WTC11 (cell line): ENCODE data around the gene PIK3C2G. TPM values are rescaled to one million over a fixed set of nuclear protein-coding genes. Genes with fewer than 3 reads are reported as not detected.

ENCODE experiments used
- ATAC-seq: fragments of 200-7000 bp; cut with Tn5 transposase; 2 replicates; pipeline ENCODE4 v1.10.0; 2021; ENCODE audit warnings: mild to moderate bottlenecking, moderate library complexity
- CTCF ChIA-PET: fragments of 300-600 bp; sonication (Branson Sonifier 250); formaldehyde crosslinking; loops from one replicate; lab custom pipeline; 2021; ENCODE audit warnings: antibody characterized with exemption; lab: Charles Lee
- POLR2A ChIA-PET: fragments of 350-600 bp; sonication (Branson Sonifier 250); formaldehyde crosslinking; loops from one replicate; lab custom pipeline; 2021; ENCODE audit warnings: antibody characterized with exemption; lab: Charles Lee
- DNase-seq: peaks from one replicate; pipeline ENCODE4 v3.0.0; 2021; ENCODE audit warnings: low spot score
- H3K27ac Mint-ChIP-seq: 2 replicates; pipeline ENCODE4 v1.8.0; 2021; ENCODE audit warnings: mixed read lengths
- H3K27me3 Mint-ChIP-seq: 2 replicates; pipeline ENCODE4 v1.8.0; 2021; ENCODE audit warnings: low read depth, mild to moderate bottlenecking, moderate library complexity, mixed read lengths
- H3K36me3 Mint-ChIP-seq: 2 replicates; pipeline ENCODE4 v1.8.0; 2021; ENCODE audit warnings: mixed read lengths
- H3K4me1 Mint-ChIP-seq: 2 replicates; pipeline ENCODE4 v1.8.0; 2022; ENCODE audit warnings: mixed read lengths
- H3K4me3 Mint-ChIP-seq: 2 replicates; pipeline ENCODE4 v1.8.0; 2021; ENCODE audit warnings: mild to moderate bottlenecking, moderate library complexity, mixed read lengths
- H3K9me3 Mint-ChIP-seq: 2 replicates; pipeline ENCODE4 v1.8.0; 2021; ENCODE audit warnings: mixed read lengths
- CBFB ChIP-seq: sonication (generic); formaldehyde crosslinking; IDR thresholded peaks from 2 replicates; pipeline ENCODE4 v1.8.1; 2022; ENCODE audit warnings: mild to moderate bottlenecking, low read depth, missing genetic modification reagents
- FOXP1 ChIP-seq: sonication (generic); formaldehyde crosslinking; IDR thresholded peaks from 2 replicates; pipeline ENCODE4 v1.8.0; 2022; ENCODE audit warnings: missing genetic modification reagents, mild to moderate bottlenecking, moderate library complexity, borderline replicate concordance
- GTF2I ChIP-seq: fragments of 250-450 bp; sonication (Bioruptor Pico); conservative IDR thresholded peaks from 2 replicates; pipeline ENCODE4 v1.4.0; 2021; ENCODE audit warnings: mild to moderate bottlenecking
- JAZF1 ChIP-seq: fragments of 250-450 bp; sonication (Bioruptor Pico); IDR thresholded peaks from 2 replicates; pipeline ENCODE4 v1.9.0; 2021; ENCODE audit warnings: moderate library complexity, mild to moderate bottlenecking, inconsistent platforms
- MXD4 ChIP-seq: fragments of 250-450 bp; sonication (Bioruptor Pico); IDR thresholded peaks from 2 replicates; pipeline ENCODE4 v1.8.0; 2021; ENCODE audit warnings: mild to moderate bottlenecking, moderate library complexity, borderline replicate concordance
- NFYB ChIP-seq: sonication (generic); formaldehyde crosslinking; conservative IDR thresholded peaks from 2 replicates; pipeline ENCODE4 v1.8.0; 2022; ENCODE audit warnings: low read depth, missing genetic modification reagents
- PRRX2 ChIP-seq: fragments of 250-450 bp; sonication (Bioruptor Pico); IDR thresholded peaks from 2 replicates; pipeline ENCODE4 v1.8.0; 2021; ENCODE audit warnings: mild to moderate bottlenecking
- SMAD3 ChIP-seq: sonication (generic); formaldehyde crosslinking; IDR thresholded peaks from 2 replicates; pipeline ENCODE4 v1.8.0; 2022; ENCODE audit warnings: missing genetic modification reagents, mild to moderate bottlenecking, borderline replicate concordance
- SMAD4 ChIP-seq: sonication (generic); formaldehyde crosslinking; IDR thresholded peaks from 2 replicates; pipeline ENCODE4 v1.8.0; 2022; ENCODE audit warnings: mild to moderate bottlenecking, missing genetic modification reagents
- SOX15 ChIP-seq: fragments of 250-450 bp; sonication (Bioruptor Pico); IDR thresholded peaks from 2 replicates; pipeline ENCODE4 v1.9.0; 2021; ENCODE audit warnings: mild to moderate bottlenecking
- TCF7 ChIP-seq: sonication (generic); formaldehyde crosslinking; IDR thresholded peaks from 2 replicates; pipeline ENCODE4 v1.8.0; 2022; ENCODE audit warnings: mild to moderate bottlenecking, low read depth, missing genetic modification reagents, moderate library complexity
- ZNF232 ChIP-seq: sonication (generic); formaldehyde crosslinking; IDR thresholded peaks from 2 replicates; pipeline ENCODE4 v1.8.0; 2022; ENCODE audit warnings: mild to moderate bottlenecking, missing genetic modification reagents
- ZNF396 ChIP-seq: fragments of 250-450 bp; sonication (Bioruptor Pico); IDR thresholded peaks from 2 replicates; pipeline ENCODE4 v1.8.0; 2021; ENCODE audit warnings: mild to moderate bottlenecking, moderate library complexity, borderline replicate concordance
- total RNA-seq: library from RNA; stranded (reverse); gene quantifications from 3 replicates; pipeline ENCODE4 v1.2.3, GENCODE V29; 2021
- TF ChIP-seq, protein P1 (sequence below): fragments of 200-600 bp; IDR thresholded peaks from 2 replicates; pipeline ENCODE4 v1.8.0; 2022; ENCODE audit warnings: antibody characterized with exemption
- TF ChIP-seq, protein P2 (sequence below): sonication (generic); formaldehyde crosslinking; IDR thresholded peaks from 2 replicates; pipeline ENCODE4 v1.8.1; 2023; ENCODE audit warnings: mild to moderate bottlenecking, moderate library complexity, missing genetic modification reagents
- TF ChIP-seq, protein P3 (sequence below): sonication (generic); formaldehyde crosslinking; conservative IDR thresholded peaks from 2 replicates; pipeline ENCODE4 v1.8.1; 2023; ENCODE audit warnings: mild to moderate bottlenecking, low read depth, missing genetic modification reagents, moderate library complexity
- TF ChIP-seq, protein P4 (sequence below): fragments of 250-450 bp; sonication (Bioruptor Pico); IDR thresholded peaks from 2 replicates; pipeline ENCODE4 v1.9.0; 2021; ENCODE audit warnings: mild to moderate bottlenecking, borderline replicate concordance
- TF ChIP-seq, protein P5 (sequence below): sonication (generic); formaldehyde crosslinking; IDR thresholded peaks from 2 replicates; pipeline ENCODE4 v1.8.0; 2023; ENCODE audit warnings: missing genetic modification reagents, mild to moderate bottlenecking, borderline replicate concordance

Gene PIK3C2G
- total RNA-seq, 1 experiment from 2014 or later = not detected

DNA sequence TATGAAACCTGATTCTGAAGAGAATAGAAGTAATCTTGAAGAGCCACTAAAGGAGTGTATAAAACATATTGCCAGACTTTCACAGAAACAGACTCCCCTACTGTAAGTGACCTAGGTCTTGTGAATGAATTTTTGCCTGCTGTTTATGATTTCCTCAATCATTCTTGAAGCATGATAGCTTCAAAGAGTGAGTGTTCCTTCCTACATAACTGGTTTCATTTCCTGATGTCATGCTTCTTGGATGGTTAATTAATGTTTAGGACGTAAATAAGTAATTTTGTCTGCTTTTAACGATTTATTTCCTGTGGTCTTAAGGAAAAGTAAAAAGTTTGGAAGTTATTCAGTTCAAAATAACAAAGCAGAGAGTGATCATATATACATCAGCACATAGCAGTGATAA, 129.8 kb downstream of the PIK3C2G start:
- ChIA-PET CTCF (no interaction called here), POLR2A (no interaction called here)
- Mint-ChIP-seq H3K36me3 (no peaks in the 10 kb centered on the region; the same call in 1 of the 2 replicates), H3K27ac (no peak overlapping the region; the same call in 1 of the 2 replicates), H3K4me3 (no peak overlapping the region), H3K27me3 (no peaks in the 10 kb centered on the region), H3K9me3 (peaks cover 5% of the 10 kb centered on the region), H3K4me1 (no peaks in the 10 kb centered on the region)
- TF ChIP-seq, protein P1, sequence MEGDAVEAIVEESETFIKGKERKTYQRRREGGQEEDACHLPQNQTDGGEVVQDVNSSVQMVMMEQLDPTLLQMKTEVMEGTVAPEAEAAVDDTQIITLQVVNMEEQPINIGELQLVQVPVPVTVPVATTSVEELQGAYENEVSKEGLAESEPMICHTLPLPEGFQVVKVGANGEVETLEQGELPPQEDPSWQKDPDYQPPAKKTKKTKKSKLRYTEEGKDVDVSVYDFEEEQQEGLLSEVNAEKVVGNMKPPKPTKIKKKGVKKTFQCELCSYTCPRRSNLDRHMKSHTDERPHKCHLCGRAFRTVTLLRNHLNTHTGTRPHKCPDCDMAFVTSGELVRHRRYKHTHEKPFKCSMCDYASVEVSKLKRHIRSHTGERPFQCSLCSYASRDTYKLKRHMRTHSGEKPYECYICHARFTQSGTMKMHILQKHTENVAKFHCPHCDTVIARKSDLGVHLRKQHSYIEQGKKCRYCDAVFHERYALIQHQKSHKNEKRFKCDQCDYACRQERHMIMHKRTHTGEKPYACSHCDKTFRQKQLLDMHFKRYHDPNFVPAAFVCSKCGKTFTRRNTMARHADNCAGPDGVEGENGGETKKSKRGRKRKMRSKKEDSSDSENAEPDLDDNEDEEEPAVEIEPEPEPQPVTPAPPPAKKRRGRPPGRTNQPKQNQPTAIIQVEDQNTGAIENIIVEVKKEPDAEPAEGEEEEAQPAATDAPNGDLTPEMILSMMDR = no peak
- TF ChIP-seq, protein P2, sequence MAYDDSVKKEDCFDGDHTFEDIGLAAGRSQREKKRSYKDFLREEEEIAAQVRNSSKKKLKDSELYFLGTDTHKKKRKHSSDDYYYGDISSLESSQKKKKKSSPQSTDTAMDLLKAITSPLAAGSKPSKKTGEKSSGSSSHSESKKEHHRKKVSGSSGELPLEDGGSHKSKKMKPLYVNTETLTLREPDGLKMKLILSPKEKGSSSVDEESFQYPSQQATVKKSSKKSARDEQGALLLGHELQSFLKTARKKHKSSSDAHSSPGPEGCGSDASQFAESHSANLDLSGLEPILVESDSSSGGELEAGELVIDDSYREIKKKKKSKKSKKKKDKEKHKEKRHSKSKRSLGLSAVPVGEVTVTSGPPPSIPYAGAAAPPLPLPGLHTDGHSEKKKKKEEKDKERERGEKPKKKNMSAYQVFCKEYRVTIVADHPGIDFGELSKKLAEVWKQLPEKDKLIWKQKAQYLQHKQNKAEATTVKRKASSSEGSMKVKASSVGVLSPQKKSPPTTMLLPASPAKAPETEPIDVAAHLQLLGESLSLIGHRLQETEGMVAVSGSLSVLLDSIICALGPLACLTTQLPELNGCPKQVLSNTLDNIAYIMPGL = no peak
- TF ChIP-seq, protein P3, sequence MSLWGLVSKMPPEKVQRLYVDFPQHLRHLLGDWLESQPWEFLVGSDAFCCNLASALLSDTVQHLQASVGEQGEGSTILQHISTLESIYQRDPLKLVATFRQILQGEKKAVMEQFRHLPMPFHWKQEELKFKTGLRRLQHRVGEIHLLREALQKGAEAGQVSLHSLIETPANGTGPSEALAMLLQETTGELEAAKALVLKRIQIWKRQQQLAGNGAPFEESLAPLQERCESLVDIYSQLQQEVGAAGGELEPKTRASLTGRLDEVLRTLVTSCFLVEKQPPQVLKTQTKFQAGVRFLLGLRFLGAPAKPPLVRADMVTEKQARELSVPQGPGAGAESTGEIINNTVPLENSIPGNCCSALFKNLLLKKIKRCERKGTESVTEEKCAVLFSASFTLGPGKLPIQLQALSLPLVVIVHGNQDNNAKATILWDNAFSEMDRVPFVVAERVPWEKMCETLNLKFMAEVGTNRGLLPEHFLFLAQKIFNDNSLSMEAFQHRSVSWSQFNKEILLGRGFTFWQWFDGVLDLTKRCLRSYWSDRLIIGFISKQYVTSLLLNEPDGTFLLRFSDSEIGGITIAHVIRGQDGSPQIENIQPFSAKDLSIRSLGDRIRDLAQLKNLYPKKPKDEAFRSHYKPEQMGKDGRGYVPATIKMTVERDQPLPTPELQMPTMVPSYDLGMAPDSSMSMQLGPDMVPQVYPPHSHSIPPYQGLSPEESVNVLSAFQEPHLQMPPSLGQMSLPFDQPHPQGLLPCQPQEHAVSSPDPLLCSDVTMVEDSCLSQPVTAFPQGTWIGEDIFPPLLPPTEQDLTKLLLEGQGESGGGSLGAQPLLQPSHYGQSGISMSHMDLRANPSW (CRISPR knock-in tag) = no peak
- no peak for TF ChIP-seq GTF2I
- no peak for TF ChIP-seq CBFB (CRISPR knock-in tag)
- TF ChIP-seq PRRX2 (CRISPR knock-in tag) = no peak
- no peak for TF ChIP-seq ZNF232 (CRISPR knock-in tag)
- TF ChIP-seq ZNF396 = no peak
- TF ChIP-seq TCF7 (CRISPR knock-in tag) = no peak
- no peak for TF ChIP-seq SOX15 (CRISPR knock-in tag)
- no peak for TF ChIP-seq JAZF1 (CRISPR knock-in tag)
- TF ChIP-seq SMAD4 (CRISPR knock-in tag) = no peak
- TF ChIP-seq, protein P4, sequence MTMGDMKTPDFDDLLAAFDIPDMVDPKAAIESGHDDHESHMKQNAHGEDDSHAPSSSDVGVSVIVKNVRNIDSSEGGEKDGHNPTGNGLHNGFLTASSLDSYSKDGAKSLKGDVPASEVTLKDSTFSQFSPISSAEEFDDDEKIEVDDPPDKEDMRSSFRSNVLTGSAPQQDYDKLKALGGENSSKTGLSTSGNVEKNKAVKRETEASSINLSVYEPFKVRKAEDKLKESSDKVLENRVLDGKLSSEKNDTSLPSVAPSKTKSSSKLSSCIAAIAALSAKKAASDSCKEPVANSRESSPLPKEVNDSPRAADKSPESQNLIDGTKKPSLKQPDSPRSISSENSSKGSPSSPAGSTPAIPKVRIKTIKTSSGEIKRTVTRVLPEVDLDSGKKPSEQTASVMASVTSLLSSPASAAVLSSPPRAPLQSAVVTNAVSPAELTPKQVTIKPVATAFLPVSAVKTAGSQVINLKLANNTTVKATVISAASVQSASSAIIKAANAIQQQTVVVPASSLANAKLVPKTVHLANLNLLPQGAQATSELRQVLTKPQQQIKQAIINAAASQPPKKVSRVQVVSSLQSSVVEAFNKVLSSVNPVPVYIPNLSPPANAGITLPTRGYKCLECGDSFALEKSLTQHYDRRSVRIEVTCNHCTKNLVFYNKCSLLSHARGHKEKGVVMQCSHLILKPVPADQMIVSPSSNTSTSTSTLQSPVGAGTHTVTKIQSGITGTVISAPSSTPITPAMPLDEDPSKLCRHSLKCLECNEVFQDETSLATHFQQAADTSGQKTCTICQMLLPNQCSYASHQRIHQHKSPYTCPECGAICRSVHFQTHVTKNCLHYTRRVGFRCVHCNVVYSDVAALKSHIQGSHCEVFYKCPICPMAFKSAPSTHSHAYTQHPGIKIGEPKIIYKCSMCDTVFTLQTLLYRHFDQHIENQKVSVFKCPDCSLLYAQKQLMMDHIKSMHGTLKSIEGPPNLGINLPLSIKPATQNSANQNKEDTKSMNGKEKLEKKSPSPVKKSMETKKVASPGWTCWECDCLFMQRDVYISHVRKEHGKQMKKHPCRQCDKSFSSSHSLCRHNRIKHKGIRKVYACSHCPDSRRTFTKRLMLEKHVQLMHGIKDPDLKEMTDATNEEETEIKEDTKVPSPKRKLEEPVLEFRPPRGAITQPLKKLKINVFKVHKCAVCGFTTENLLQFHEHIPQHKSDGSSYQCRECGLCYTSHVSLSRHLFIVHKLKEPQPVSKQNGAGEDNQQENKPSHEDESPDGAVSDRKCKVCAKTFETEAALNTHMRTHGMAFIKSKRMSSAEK (CRISPR knock-in tag) = no peak
- TF ChIP-seq FOXP1 (CRISPR knock-in tag) = no peak
- no peak for TF ChIP-seq NFYB (CRISPR knock-in tag)
- ATAC-seq (no peak), DNase-seq (no peak)

DNA sequence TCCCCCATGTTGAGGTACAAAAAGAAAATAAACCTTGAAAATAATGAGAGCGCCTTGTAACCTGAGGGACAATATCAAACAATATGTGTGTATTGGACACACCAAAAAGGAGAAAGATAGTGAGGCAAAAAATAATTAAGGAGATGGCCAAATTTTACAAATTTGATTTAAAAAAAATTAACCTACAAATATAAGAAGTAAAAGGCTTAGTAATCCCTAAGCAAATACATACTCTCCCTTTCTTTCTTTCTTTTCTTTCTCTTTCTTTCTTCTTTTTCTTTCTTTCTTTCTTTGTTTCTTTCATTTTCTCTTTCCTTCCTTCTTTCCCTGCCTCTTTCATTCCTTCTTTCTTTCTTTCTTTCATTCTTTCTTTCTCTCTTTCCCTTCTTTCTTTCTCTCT, 133.4 kb downstream of the PIK3C2G start:
- no peaks in the 10 kb centered on the region for H3K27me3 Mint-ChIP-seq
- TF ChIP-seq MXD4 (CRISPR knock-in tag) = no peak
- TF ChIP-seq, protein P2 = no peak
- TF ChIP-seq, protein P5, sequence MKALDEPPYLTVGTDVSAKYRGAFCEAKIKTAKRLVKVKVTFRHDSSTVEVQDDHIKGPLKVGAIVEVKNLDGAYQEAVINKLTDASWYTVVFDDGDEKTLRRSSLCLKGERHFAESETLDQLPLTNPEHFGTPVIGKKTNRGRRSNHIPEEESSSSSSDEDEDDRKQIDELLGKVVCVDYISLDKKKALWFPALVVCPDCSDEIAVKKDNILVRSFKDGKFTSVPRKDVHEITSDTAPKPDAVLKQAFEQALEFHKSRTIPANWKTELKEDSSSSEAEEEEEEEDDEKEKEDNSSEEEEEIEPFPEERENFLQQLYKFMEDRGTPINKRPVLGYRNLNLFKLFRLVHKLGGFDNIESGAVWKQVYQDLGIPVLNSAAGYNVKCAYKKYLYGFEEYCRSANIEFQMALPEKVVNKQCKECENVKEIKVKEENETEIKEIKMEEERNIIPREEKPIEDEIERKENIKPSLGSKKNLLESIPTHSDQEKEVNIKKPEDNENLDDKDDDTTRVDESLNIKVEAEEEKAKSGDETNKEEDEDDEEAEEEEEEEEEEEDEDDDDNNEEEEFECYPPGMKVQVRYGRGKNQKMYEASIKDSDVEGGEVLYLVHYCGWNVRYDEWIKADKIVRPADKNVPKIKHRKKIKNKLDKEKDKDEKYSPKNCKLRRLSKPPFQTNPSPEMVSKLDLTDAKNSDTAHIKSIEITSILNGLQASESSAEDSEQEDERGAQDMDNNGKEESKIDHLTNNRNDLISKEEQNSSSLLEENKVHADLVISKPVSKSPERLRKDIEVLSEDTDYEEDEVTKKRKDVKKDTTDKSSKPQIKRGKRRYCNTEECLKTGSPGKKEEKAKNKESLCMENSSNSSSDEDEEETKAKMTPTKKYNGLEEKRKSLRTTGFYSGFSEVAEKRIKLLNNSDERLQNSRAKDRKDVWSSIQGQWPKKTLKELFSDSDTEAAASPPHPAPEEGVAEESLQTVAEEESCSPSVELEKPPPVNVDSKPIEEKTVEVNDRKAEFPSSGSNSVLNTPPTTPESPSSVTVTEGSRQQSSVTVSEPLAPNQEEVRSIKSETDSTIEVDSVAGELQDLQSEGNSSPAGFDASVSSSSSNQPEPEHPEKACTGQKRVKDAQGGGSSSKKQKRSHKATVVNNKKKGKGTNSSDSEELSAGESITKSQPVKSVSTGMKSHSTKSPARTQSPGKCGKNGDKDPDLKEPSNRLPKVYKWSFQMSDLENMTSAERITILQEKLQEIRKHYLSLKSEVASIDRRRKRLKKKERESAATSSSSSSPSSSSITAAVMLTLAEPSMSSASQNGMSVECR (CRISPR knock-in tag) = no peak
- no peak for TF ChIP-seq SMAD3 (CRISPR knock-in tag)
- no peak for DNase-seq
- ATAC-seq = no peak
- H3K4me3 Mint-ChIP-seq = no peak overlapping the region
- no peaks in the 10 kb centered on the region for H3K36me3 Mint-ChIP-seq
- H3K4me1 Mint-ChIP-seq = no peaks in the 10 kb centered on the region
- POLR2A ChIA-PET = no interaction called here
- H3K27ac Mint-ChIP-seq = no peak overlapping the region
- no peaks in the 10 kb centered on the region for H3K9me3 Mint-ChIP-seq
- CTCF ChIA-PET = interaction anchor here (0.9 kb wide), 1 partner anchor 75 kb away, joined by 3 read pairs; no protein-coding TSS in a partner anchor
